Uterus (tissue), 2 donors: ENCODE data around the gene EFCAB7.

ENCODE experiments used
- POLR2A ChIP-seq, 2 donors: fragments of 450-650 bp; IDR thresholded peaks; one replicate each; pipeline ENCODE4 v1.6.1; 2016; ENCODE audit warnings: antibody characterized with exemption in 2 of 2, mild to moderate bottlenecking in 1 of 2, moderate library complexity in 1 of 2
- TF ChIP-seq, protein P1 (sequence below), 4 experiments: fragments of 200-600 bp in 2 of 4; fragments of 450-650 bp in 2 of 4; sonication (generic) in 2 of 4; IDR thresholded peaks; one replicate each; pipeline ENCODE4 v1.5.1; 2016 to 2019; ENCODE audit warnings: antibody characterized with exemption in 4 of 4, mild to moderate bottlenecking in 2 of 4, moderate library complexity in 1 of 4

DNA sequence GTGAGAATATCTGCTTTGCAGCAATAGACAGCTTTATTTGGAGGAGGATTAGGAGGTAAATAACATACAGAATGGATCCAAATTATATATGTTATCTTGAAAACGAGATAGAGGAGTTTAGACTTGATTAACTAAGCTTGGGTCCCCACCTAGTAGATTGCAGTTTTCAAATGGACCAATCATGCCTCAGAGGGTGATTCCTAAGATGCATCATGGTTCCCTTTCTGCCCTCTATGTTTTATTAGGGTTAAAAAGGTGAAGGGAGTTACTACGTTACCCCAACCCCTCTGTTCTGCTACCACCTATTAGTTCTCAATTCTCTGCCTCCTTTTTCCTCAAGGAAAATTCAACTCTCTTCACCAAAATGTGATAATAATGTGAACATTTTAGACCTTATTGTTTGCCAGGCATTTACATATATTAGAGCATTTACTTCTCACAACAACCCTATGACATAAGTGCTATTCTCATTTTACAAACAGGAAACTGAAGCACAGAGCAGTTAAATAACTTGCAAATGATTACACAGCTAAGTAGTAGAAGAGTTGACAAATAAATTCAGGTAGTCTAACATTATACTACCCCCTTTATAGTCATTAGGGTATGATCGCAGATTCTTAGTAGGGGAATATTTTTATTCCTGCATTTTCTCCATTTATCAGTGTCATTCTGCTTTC, 46.5 kb downstream of the EFCAB7 start:
- TF ChIP-seq, protein P1, sequence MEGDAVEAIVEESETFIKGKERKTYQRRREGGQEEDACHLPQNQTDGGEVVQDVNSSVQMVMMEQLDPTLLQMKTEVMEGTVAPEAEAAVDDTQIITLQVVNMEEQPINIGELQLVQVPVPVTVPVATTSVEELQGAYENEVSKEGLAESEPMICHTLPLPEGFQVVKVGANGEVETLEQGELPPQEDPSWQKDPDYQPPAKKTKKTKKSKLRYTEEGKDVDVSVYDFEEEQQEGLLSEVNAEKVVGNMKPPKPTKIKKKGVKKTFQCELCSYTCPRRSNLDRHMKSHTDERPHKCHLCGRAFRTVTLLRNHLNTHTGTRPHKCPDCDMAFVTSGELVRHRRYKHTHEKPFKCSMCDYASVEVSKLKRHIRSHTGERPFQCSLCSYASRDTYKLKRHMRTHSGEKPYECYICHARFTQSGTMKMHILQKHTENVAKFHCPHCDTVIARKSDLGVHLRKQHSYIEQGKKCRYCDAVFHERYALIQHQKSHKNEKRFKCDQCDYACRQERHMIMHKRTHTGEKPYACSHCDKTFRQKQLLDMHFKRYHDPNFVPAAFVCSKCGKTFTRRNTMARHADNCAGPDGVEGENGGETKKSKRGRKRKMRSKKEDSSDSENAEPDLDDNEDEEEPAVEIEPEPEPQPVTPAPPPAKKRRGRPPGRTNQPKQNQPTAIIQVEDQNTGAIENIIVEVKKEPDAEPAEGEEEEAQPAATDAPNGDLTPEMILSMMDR (IDR thresholded peaks at IDR 0.05): no peak
- TF ChIP-seq POLR2A (IDR thresholded peaks at IDR 0.05): no peak
